ENCODE measurements around the gene PCBP1.

PCBP1 gene

GRCh38 chr2:70069049-70069448, 18.2 kb upstream of the PCBP1 start:
- H3K9me3 ChIP-seq (ENCODE audit: control insufficient read depth, low read length) = no peaks in the 10 kb centered on the region
- H2AK5ac ChIP-seq (ENCODE audit: low read length, severe bottlenecking) = peak overlapping the region; percentile 53
- peak overlapping the region; percentile 37 for H4K8ac ChIP-seq (ENCODE audit: low read length)
- H2BK15ac ChIP-seq (ENCODE audit: low read depth, poor library complexity, severe bottlenecking) = no peak overlapping the region
- H2BK12ac ChIP-seq (ENCODE audit: low read length in 2 of 2) = no peak overlapping the region
- no peak overlapping the region for H3K4ac ChIP-seq (ENCODE audit: low read depth in 1 of 2, low read length in 2 of 2)
- H3K27ac ChIP-seq (ENCODE audit: low read length, poor library complexity, severe bottlenecking) = no peak overlapping the region
- no peaks in the 10 kb centered on the region for H3K27me3 ChIP-seq (ENCODE audit: control insufficient read depth in 1 of 2, insufficient read depth in 1 of 2, low read length in 2 of 2)
- no peak for DNase-seq
- no peak overlapping the region for H2BK120ac ChIP-seq (ENCODE audit: low read depth, low read length)
- peaks cover 20 to 47% of the 10 kb centered on the region in 2 experiments for H3K36me3 ChIP-seq (ENCODE audit: control insufficient read depth in 1 of 2, insufficient read depth in 2 of 2, low read depth in 1 of 2, low read length in 2 of 2)
- no peak overlapping the region for H2AFZ ChIP-seq (ENCODE audit: low read depth, low read length)
- no peak overlapping the region for H3K4me2 ChIP-seq (ENCODE audit: low read length, poor library complexity, severe bottlenecking)
- H2BK5ac ChIP-seq (ENCODE audit: low read depth, low read length, poor library complexity, severe bottlenecking) = no peak overlapping the region
- WGBS = 96% methylated on average over 3 of the region's 3 CpGs
- no peak overlapping the region for H3K23ac ChIP-seq (ENCODE audit: low read length in 2 of 2)
- H4K91ac ChIP-seq (ENCODE audit: low read length) = no peak overlapping the region
- no peak overlapping the region for H3K4me3 ChIP-seq (ENCODE audit: insufficient read depth in 1 of 2, low read depth in 1 of 2, low read length in 2 of 2)
- peaks cover 22% of the 10 kb centered on the region for H3K79me1 ChIP-seq (replicated peaks; ENCODE audit: low read length, poor library complexity, severe bottlenecking)
- H3K4me1 ChIP-seq (ENCODE audit: control insufficient read depth, insufficient read depth, low read depth, low read length) = peaks cover 6% of the 10 kb centered on the region
- no peak overlapping the region for H3K18ac ChIP-seq (ENCODE audit: low read depth in 1 of 2, low read length in 2 of 2)
- H3K14ac ChIP-seq (ENCODE audit: low read length in 2 of 2) = no peak overlapping the region
- H3K9ac ChIP-seq (ENCODE audit: low read length) = no peak overlapping the region

GRCh38 chr2:70070542-70071268, 16.6 kb upstream of the PCBP1 start:
- H2BK120ac ChIP-seq (ENCODE audit: low read depth, low read length) = no peak overlapping the region
- H3K4ac ChIP-seq (ENCODE audit: low read depth in 1 of 2, low read length in 2 of 2) = no peak overlapping the region
- H3K14ac ChIP-seq (ENCODE audit: low read length in 2 of 2) = no peak overlapping the region
- H2BK5ac ChIP-seq (ENCODE audit: low read depth, low read length, poor library complexity, severe bottlenecking) = no peak overlapping the region
- peak overlapping the region; percentile 56 for H3K27ac ChIP-seq (ENCODE audit: low read length, poor library complexity, severe bottlenecking)
- H3K4me2 ChIP-seq (ENCODE audit: low read length, poor library complexity, severe bottlenecking) = no peak overlapping the region
- no peaks in the 10 kb centered on the region for H3K27me3 ChIP-seq (ENCODE audit: control insufficient read depth in 1 of 2, insufficient read depth in 1 of 2, low read length in 2 of 2)
- H2BK15ac ChIP-seq (ENCODE audit: low read depth, poor library complexity, severe bottlenecking) = no peak overlapping the region
- peak; percentile 93 for DNase-seq
- peaks cover 6% of the 10 kb centered on the region for H3K4me1 ChIP-seq (ENCODE audit: control insufficient read depth, insufficient read depth, low read depth, low read length)
- no peak overlapping the region for H3K23ac ChIP-seq (ENCODE audit: low read length in 2 of 2)
- H3K9ac ChIP-seq (ENCODE audit: low read length) = peak overlapping the region; percentile 72
- peak overlapping the region in 1 of 2 experiments; percentile 21 for H3K18ac ChIP-seq (ENCODE audit: low read depth in 1 of 2, low read length in 2 of 2)
- whole genome bisulfite sequencing = 73% methylated on average over 12 of the region's 13 CpGs
- peaks cover 19% of the 10 kb centered on the region for H3K79me1 ChIP-seq (replicated peaks; ENCODE audit: low read length, poor library complexity, severe bottlenecking)
- H3K36me3 ChIP-seq (ENCODE audit: control insufficient read depth in 1 of 2, insufficient read depth in 2 of 2, low read depth in 1 of 2, low read length in 2 of 2) = peaks cover 24 to 45% of the 10 kb centered on the region in 2 experiments
- H3K9me3 ChIP-seq (ENCODE audit: control insufficient read depth, low read length) = no peaks in the 10 kb centered on the region
- H2AFZ ChIP-seq (ENCODE audit: low read depth, low read length) = no peak overlapping the region
- H4K8ac ChIP-seq (ENCODE audit: low read length) = peak overlapping the region; percentile 49
- no peak overlapping the region for H4K91ac ChIP-seq (ENCODE audit: low read length)
- no peak overlapping the region for H2BK12ac ChIP-seq (ENCODE audit: low read length in 2 of 2)
- H2AK5ac ChIP-seq (ENCODE audit: low read length, severe bottlenecking) = no peak overlapping the region
- H3K4me3 ChIP-seq (ENCODE audit: insufficient read depth in 1 of 2, low read depth in 1 of 2, low read length in 2 of 2) = no peak overlapping the region

GRCh38 chr2:70073493-70073892, 13.8 kb upstream of the PCBP1 start:
- H3K36me3 ChIP-seq (ENCODE audit: control insufficient read depth in 1 of 2, insufficient read depth in 2 of 2, low read depth in 1 of 2, low read length in 2 of 2) = peaks cover 21 to 49% of the 10 kb centered on the region in 2 experiments
- H3K23ac ChIP-seq (ENCODE audit: low read length in 2 of 2) = no peak overlapping the region
- H2BK15ac ChIP-seq (ENCODE audit: low read depth, poor library complexity, severe bottlenecking) = no peak overlapping the region
- no peak overlapping the region for H3K9ac ChIP-seq (ENCODE audit: low read length)
- 100% methylated on average over 5 of the region's 5 CpGs for WGBS
- H2BK120ac ChIP-seq (ENCODE audit: low read depth, low read length) = no peak overlapping the region
- H4K8ac ChIP-seq (ENCODE audit: low read length) = no peak overlapping the region
- no peak overlapping the region for H4K91ac ChIP-seq (ENCODE audit: low read length)
- no peak overlapping the region for H3K4me2 ChIP-seq (ENCODE audit: low read length, poor library complexity, severe bottlenecking)
- no peak overlapping the region for H2BK5ac ChIP-seq (ENCODE audit: low read depth, low read length, poor library complexity, severe bottlenecking)
- no peaks in the 10 kb centered on the region for H3K27me3 ChIP-seq (ENCODE audit: control insufficient read depth in 1 of 2, insufficient read depth in 1 of 2, low read length in 2 of 2)
- H3K9me3 ChIP-seq (ENCODE audit: control insufficient read depth, low read length) = no peaks in the 10 kb centered on the region
- no peak overlapping the region for H3K4ac ChIP-seq (ENCODE audit: low read depth in 1 of 2, low read length in 2 of 2)
- H3K27ac ChIP-seq (ENCODE audit: low read length, poor library complexity, severe bottlenecking) = no peak overlapping the region
- H2BK12ac ChIP-seq (ENCODE audit: low read length in 2 of 2) = no peak overlapping the region
- H3K4me1 ChIP-seq (ENCODE audit: control insufficient read depth, insufficient read depth, low read depth, low read length) = peaks cover 6% of the 10 kb centered on the region
- H3K18ac ChIP-seq (ENCODE audit: low read depth in 1 of 2, low read length in 2 of 2) = no peak overlapping the region
- DNase-seq = no peak
- H2AK5ac ChIP-seq (ENCODE audit: low read length, severe bottlenecking) = no peak overlapping the region
- no peak overlapping the region for H3K14ac ChIP-seq (ENCODE audit: low read length in 2 of 2)
- no peak overlapping the region for H3K4me3 ChIP-seq (ENCODE audit: insufficient read depth in 1 of 2, low read depth in 1 of 2, low read length in 2 of 2)
- H3K79me1 ChIP-seq (replicated peaks; ENCODE audit: low read length, poor library complexity, severe bottlenecking) = peaks cover 18% of the 10 kb centered on the region
- H2AFZ ChIP-seq (ENCODE audit: low read depth, low read length) = no peak overlapping the region

DNA sequence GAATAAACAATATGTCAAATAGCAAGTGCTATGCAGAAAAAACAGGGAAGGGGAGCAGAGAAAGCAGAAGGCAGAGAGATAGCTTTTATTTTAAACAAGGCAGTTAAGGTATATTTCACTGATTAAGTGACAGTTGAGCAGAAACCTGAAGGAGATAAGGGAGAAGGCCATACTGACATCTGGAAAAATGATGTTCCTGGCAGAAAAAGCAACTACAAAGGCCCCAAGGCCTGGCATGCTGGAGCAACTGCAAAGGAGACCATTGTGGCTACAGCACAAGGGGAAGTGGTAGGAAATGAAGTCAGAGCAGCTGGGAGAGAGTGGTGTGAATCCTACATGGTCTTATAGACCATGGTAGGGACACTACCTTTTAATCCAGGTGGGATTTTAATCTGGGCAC, 8.9 kb upstream of the PCBP1 start:
- Histone ChIP-seq H3K27me3 (ENCODE audit: control insufficient read depth in 1 of 2, insufficient read depth in 1 of 2, low read length in 2 of 2) (no peaks in the 10 kb centered on the region), H3K4ac (ENCODE audit: low read depth in 1 of 2, low read length in 2 of 2) (no peak overlapping the region), H2AK5ac (ENCODE audit: low read length, severe bottlenecking) (no peak overlapping the region), H3K27ac (ENCODE audit: low read length, poor library complexity, severe bottlenecking) (no peak overlapping the region), H2AFZ (ENCODE audit: low read depth, low read length) (no peak overlapping the region), H3K18ac (ENCODE audit: low read depth in 1 of 2, low read length in 2 of 2) (no peak overlapping the region), H3K14ac (ENCODE audit: low read length in 2 of 2) (no peak overlapping the region), H3K9ac (ENCODE audit: low read length) (peak overlapping the region; percentile 2), H3K4me1 (ENCODE audit: control insufficient read depth, insufficient read depth, low read depth, low read length) (peaks cover 4% of the 10 kb centered on the region), H2BK15ac (ENCODE audit: low read depth, poor library complexity, severe bottlenecking) (no peak overlapping the region), H4K91ac (ENCODE audit: low read length) (no peak overlapping the region), H3K4me3 (ENCODE audit: insufficient read depth in 1 of 2, low read depth in 1 of 2, low read length in 2 of 2) (no peak overlapping the region), H2BK12ac (ENCODE audit: low read length in 2 of 2) (no peak overlapping the region), H3K79me1 (replicated peaks; ENCODE audit: low read length, poor library complexity, severe bottlenecking) (peaks cover 24% of the 10 kb centered on the region), H2BK5ac (ENCODE audit: low read depth, low read length, poor library complexity, severe bottlenecking) (no peak overlapping the region), H2BK120ac (ENCODE audit: low read depth, low read length) (no peak overlapping the region), H3K36me3 (ENCODE audit: control insufficient read depth in 1 of 2, insufficient read depth in 2 of 2, low read depth in 1 of 2, low read length in 2 of 2) (peaks cover 35 to 79% of the 10 kb centered on the region in 2 experiments), H3K23ac (ENCODE audit: low read length in 2 of 2) (no peak overlapping the region), H3K4me2 (ENCODE audit: low read length, poor library complexity, severe bottlenecking) (no peak overlapping the region), H3K9me3 (ENCODE audit: control insufficient read depth, low read length) (no peaks in the 10 kb centered on the region), H4K8ac (ENCODE audit: low read length) (no peak overlapping the region)
- no peak for DNase-seq

Data from mesenchymal stem cell (in vitro differentiated cells and primary cell).